ENCODE data around the gene RAPGEF4.

RAPGEF4 gene

DNA sequence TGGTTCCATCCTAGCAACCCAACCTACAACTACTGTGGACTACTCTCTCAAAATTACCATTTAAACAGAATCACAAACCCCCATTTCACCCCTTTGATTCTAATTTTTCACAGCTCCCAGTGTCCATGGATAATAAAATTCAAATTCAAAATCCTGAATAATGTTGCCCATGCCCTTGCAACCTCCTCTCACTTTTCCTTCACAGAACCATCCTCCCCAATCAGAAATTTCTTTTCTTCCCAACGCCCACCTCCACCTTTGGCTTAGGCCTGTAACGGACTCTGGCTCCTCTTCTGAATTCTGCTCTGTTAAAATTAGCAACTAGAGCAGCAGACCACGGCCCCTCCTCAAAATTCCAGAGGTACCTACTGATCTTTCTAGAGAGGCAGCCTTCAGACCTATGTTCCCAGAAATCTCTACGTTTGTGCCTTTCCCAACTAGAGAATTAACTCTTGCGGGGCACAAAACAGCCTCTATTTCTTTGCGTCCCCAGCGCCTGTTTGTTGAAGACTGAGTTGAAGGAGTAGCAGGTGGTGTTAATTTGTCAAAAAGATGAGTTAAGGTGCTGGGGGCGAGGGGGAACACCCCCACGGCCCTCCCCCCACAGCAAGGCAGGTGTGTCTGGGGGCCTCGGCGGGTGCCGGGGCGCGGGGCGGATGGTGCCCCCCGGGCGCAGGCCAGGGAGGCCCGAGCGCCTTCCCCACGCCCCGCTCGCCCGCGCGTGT is 339.6 kb downstream of the RAPGEF4 start:
- DNase-seq (ENCODE audit: low read depth, low spot score), result no peak
- TF ChIP-seq, protein P1, sequence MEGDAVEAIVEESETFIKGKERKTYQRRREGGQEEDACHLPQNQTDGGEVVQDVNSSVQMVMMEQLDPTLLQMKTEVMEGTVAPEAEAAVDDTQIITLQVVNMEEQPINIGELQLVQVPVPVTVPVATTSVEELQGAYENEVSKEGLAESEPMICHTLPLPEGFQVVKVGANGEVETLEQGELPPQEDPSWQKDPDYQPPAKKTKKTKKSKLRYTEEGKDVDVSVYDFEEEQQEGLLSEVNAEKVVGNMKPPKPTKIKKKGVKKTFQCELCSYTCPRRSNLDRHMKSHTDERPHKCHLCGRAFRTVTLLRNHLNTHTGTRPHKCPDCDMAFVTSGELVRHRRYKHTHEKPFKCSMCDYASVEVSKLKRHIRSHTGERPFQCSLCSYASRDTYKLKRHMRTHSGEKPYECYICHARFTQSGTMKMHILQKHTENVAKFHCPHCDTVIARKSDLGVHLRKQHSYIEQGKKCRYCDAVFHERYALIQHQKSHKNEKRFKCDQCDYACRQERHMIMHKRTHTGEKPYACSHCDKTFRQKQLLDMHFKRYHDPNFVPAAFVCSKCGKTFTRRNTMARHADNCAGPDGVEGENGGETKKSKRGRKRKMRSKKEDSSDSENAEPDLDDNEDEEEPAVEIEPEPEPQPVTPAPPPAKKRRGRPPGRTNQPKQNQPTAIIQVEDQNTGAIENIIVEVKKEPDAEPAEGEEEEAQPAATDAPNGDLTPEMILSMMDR (IDR thresholded peaks at IDR 0.05; ENCODE audit: low read depth, low read length), result no peak
- in situ Hi-C loops (cut with HindIII; ENCODE audit: low sequenced_read_pairs), result no loop called here
- H3K4me3 ChIP-seq (ENCODE audit: low read depth, low read length), result peak overlapping the region; percentile 64

DNA sequence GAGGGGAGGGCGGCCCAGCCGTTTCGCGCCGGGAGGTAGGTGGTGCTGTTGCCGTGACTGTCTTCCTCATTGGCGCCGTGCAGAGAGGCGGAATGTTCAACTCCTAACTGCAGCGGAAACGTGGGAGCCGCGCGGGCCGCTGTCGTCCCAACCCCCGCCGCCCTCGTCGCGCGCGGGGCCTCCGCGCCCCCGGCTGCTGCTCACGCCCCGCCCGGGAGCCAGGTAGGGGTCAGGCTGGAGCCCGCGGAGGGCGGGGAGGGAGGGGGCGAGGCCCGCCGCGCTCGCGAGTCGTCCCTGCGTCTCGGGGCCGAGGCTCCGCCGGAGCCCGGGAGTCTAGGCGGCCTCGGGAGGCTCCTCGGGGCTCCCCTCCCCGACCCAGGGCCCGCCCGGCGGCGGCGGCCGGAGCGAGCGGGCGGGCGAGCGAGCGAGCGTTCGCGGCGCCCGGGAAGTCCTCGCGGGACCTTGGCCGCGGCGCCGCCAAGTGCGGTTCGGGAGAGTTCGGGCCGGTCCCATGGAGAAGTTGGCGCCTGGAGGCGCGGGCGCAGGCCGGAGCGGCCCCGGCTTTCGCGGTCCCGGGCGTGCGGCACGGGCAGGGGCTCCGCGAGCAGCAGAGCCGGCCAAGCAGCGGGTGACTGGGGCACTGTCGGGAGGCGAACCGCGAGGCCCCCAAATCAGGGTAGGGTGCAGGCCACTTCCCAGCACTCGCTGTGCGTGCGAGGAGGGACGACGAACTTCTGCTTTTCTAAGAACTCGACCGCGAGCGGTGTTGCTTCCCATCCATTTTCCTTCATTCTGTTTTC is 340.3 kb downstream of the RAPGEF4 start, which contains the start of gene MAP3K20:
Gene MAP3K20, plus strand, starts transcription at position 66 of the 800 bp plus-strand sequence. CDS start 15,186 bp downstream, outside the sequence.
- TF ChIP-seq, protein P1 (IDR thresholded peaks at IDR 0.05; ENCODE audit: low read depth, low read length), result peak; percentile 41
- DNase-seq (ENCODE audit: low read depth, low spot score), result peak; percentile 62
- in situ Hi-C loops (cut with HindIII; ENCODE audit: low sequenced_read_pairs), result no loop called here
- H3K4me3 ChIP-seq (ENCODE audit: low read depth, low read length), result peak within 1 kb of the TSS; percentile 64

DNA sequence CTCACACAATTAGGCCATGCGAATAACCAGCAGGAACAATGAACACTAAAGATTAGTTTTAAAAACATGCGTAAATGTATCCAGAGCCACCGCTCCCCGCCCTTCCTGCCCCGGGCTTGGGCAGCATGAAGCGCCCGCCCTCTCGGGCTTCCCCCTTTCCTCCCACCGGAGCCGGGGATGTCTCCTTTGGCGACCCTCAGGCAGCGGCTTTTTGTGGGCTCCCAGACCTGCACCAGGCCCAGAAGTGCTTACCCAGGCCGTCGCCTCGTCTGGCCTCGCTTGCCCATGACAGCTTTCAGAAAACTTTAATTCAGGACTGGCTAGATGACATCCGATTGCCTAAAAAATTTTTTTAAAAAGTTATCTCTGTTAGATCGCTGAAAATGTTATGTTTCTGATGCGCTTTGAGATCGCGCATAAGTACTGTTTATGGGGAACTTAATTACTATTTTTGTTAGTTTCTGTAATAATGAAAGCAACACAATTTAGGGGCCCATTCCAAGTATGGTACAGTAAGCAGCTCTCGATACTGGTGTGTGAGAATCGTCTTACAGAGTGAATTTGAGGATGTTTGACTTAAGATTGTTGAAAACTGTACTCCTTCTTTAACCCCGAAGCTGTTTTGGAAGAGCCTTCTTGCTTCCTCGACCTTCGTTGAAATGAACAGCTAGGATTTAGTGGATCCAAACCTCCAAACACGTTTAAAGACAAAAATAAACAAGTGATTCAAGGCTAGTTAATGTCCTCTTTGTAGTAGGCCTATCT is 341.1 kb downstream of the RAPGEF4 start:
- DNase-seq (ENCODE audit: low read depth, low spot score), result peak; percentile 79

DNA sequence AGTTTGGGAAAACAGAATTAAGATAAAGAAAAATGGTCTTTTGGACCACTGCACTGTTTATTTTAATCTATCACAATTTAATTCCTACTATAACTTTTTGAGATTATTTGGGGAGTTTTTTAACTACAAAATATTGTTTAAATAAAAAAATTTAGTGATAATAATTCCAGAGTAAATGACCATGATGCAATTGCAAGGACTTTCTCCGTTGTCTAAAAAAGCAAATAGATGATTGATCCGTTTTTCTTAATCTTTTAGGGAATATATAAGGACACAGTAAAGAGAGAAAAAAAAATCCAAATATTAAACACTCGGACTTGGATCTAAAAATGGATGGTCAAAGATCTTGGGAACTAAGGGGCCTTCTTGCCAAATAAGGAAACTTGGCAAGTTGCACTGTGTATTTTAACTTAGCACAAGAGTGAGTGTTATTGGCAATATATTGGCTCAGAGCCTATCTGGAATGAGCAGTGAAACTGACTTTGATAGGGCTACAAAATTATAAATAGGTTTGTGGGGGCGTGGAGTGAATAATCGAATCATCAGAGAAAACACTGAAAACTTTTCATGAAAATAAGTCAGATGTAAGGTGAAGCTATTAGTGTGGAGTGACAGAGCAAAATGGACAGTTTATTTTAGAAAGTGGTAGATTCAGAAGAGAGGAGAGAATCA is 342.0 kb downstream of the RAPGEF4 start:
- H3K4me3 ChIP-seq (ENCODE audit: low read depth, low read length), result no peak overlapping the region
- DNase-seq (ENCODE audit: low read depth, low spot score), result peak; percentile 60
- TF ChIP-seq, protein P1 (IDR thresholded peaks at IDR 0.05; ENCODE audit: low read depth, low read length), result no peak

More for the DNA sequence above, 341.1 kb downstream of the RAPGEF4 start:
- in situ Hi-C loops (cut with HindIII; ENCODE audit: low sequenced_read_pairs), result no loop called here
- TF ChIP-seq, protein P1 (IDR thresholded peaks at IDR 0.05; ENCODE audit: low read depth, low read length), result no peak
- peak overlapping the region; percentile 64 for H3K4me3 ChIP-seq (ENCODE audit: low read depth, low read length)

DNA sequence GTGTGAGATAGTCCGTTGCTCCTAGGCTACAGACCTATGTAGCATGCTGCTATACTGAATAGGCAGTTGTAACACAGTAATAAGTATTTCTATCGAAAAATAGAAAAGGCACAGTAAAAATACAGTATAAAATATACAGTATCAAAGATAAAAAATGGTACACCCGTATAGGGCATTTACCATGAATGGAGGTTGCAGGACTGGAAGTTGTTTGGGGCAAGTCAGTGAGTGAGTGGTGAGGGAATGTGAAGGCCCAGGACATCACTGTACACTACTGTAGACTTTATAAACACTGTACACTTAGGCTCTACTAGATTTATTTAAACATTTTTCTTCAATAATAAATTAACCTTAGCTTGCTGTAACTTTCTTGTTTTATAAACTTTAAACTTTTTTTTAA is 343.5 kb downstream of the RAPGEF4 start:
- in situ Hi-C loops (cut with HindIII; ENCODE audit: low sequenced_read_pairs), result no loop called here

More for the DNA sequence above, 342.0 kb downstream of the RAPGEF4 start:
- in situ Hi-C loops (cut with HindIII; ENCODE audit: low sequenced_read_pairs), result no loop called here

More for the DNA sequence above, 343.5 kb downstream of the RAPGEF4 start:
- no peak overlapping the region for H3K4me3 ChIP-seq (ENCODE audit: low read depth, low read length)
- TF ChIP-seq, protein P1 (IDR thresholded peaks at IDR 0.05; ENCODE audit: low read depth, low read length), result no peak
- no peak for DNase-seq (ENCODE audit: low read depth, low spot score)
